OCI-LY3 (cell line): ENCODE data around the gene INKA2.

Experiments
- H2AFZ ChIP-seq: fragments of 200-600, 300-600 bp; shearing (Covaris generic); 2 replicates; pipeline ENCODE4 v1.6.0; 2014; ENCODE audit warnings: antibody characterized with exemption, low read depth, low read length
- H3K27ac ChIP-seq: fragments of 200-600, 300-600 bp; sonication (generic); 2 replicates; pipeline ENCODE4 v1.5.1; 2014; ENCODE audit warnings: mild to moderate bottlenecking, low read length, moderate library complexity, mixed read lengths
- H3K27me3 ChIP-seq: fragments of 200-600, 300-600 bp; sonication (generic); 2 replicates; pipeline ENCODE4 v1.6.1; 2014; ENCODE audit warnings: low read depth, low read length, mixed read lengths
- H3K36me3 ChIP-seq: fragments of 200-600, 300-600 bp; sonication (generic); replicated peaks from 2 replicates; pipeline ENCODE3; 2014; ENCODE audit warnings: low read depth, low read length, mixed read lengths
- H3K4me1 ChIP-seq: fragments of 300-600, 200-600 bp; sonication (generic); 2 replicates; pipeline ENCODE4 v1.6.1; 2014; ENCODE audit warnings: low read length, mixed read lengths
- H3K4me2 ChIP-seq: fragments of 200-600, 300-600 bp; sonication (generic); 2 replicates; pipeline ENCODE4 v1.6.1; 2014; ENCODE audit warnings: low read length, mixed read lengths
- H3K4me3 ChIP-seq: fragments of 300-600, 200-600 bp; sonication (generic); 2 replicates; pipeline ENCODE4 v1.5.1; 2014; ENCODE audit warnings: antibody characterized with exemption, mild to moderate bottlenecking, low read length, moderate library complexity
- H3K79me2 ChIP-seq: fragments of 300-600, 200-600 bp; shearing (Covaris generic); 2 replicates; pipeline ENCODE4 v1.6.1; 2014; ENCODE audit warnings: mild to moderate bottlenecking, low read length, mixed read lengths
- H3K9ac ChIP-seq: fragments of 300-600, 200-600 bp; shearing (Covaris generic); 2 replicates; pipeline ENCODE4 v1.6.0; 2014; ENCODE audit warnings: mild to moderate bottlenecking, low read length, moderate library complexity
- H3K9me3 ChIP-seq: fragments of 200-600, 300-600 bp; shearing (Covaris generic); 2 replicates; pipeline ENCODE4 v1.6.1; 2014; ENCODE audit warnings: low read length, mixed read lengths; ENCODE audit not compliant: insufficient read depth
- H4K20me1 ChIP-seq: fragments of 200-600, 300-600 bp; sonication (generic); 2 replicates; pipeline ENCODE4 v1.6.1; 2016; ENCODE audit warnings: low read length, mixed read lengths; ENCODE audit not compliant: insufficient read depth
- CTCF ChIP-seq: fragments of 200-600, 300-600 bp; sonication (generic); IDR thresholded peaks from 2 replicates; pipeline ENCODE4 v1.5.1; 2014; ENCODE audit warnings: antibody characterized with exemption, low read length, low read depth
- EZH2phosphoT487 ChIP-seq: fragments of 200-600 bp; shearing (Covaris generic); IDR thresholded peaks from 2 replicates; pipeline ENCODE4 v1.6.1; 2018; ENCODE audit warnings: antibody characterized with exemption, mixed run types, low read depth

Gene INKA2

GRCh38 chr1:111730706-111731105 is 8.5 kb downstream of the INKA2 start:
- Histone ChIP-seq H3K79me2 (no peaks in the 10 kb centered on the region), H2AFZ (no peak overlapping the region), H3K27ac (no peak overlapping the region), H3K4me3 (no peak overlapping the region), H3K9ac (no peak overlapping the region), H4K20me1 (no peaks in the 10 kb centered on the region), H3K4me2 (no peak overlapping the region), H3K9me3 (no peaks in the 10 kb centered on the region), H3K27me3 (no peaks in the 10 kb centered on the region), H3K36me3 (no peaks in the 10 kb centered on the region), H3K4me1 (no peaks in the 10 kb centered on the region)
- TF ChIP-seq EZH2phosphoT487 (no peak), CTCF (no peak)

GRCh38 chr1:111729946-111730681 is 9.1 kb downstream of the INKA2 start:
- Histone ChIP-seq H3K9ac (no peak overlapping the region), H2AFZ (no peak overlapping the region), H4K20me1 (no peaks in the 10 kb centered on the region), H3K27me3 (no peaks in the 10 kb centered on the region), H3K4me1 (no peaks in the 10 kb centered on the region), H3K9me3 (no peaks in the 10 kb centered on the region), H3K36me3 (no peaks in the 10 kb centered on the region), H3K79me2 (no peaks in the 10 kb centered on the region), H3K27ac (no peak overlapping the region), H3K4me2 (no peak overlapping the region), H3K4me3 (no peak overlapping the region)
- no peak for TF ChIP-seq EZH2phosphoT487
- TF ChIP-seq CTCF = no peak

GRCh38 chr1:111729271-111729921 is 9.8 kb downstream of the INKA2 start:
- Histone ChIP-seq H3K9me3 (no peaks in the 10 kb centered on the region), H3K4me2 (no peak overlapping the region), H3K4me3 (no peak overlapping the region), H3K9ac (no peak overlapping the region), H3K27ac (no peak overlapping the region), H4K20me1 (no peaks in the 10 kb centered on the region), H3K36me3 (no peaks in the 10 kb centered on the region), H2AFZ (no peak overlapping the region), H3K79me2 (no peaks in the 10 kb centered on the region), H3K27me3 (no peaks in the 10 kb centered on the region), H3K4me1 (no peaks in the 10 kb centered on the region)
- TF ChIP-seq CTCF = no peak
- TF ChIP-seq EZH2phosphoT487 = no peak

- no peaks in the 10 kb centered on the region for H3K9me3 ChIP-seq
- no peaks in the 10 kb centered on the region for H3K4me1 ChIP-seq
- no peaks in the 10 kb centered on the region for H4K20me1 ChIP-seq
Measured at GRCh38 chr1:111727056-111727455, 12.1 kb downstream of the INKA2 start.

More at GRCh38 chr1:111727056-111727455, 12.1 kb downstream of the INKA2 start:
- H2AFZ ChIP-seq = no peak overlapping the region
- no peak overlapping the region for H3K4me2 ChIP-seq
- H3K79me2 ChIP-seq = no peaks in the 10 kb centered on the region
- no peaks in the 10 kb centered on the region for H3K36me3 ChIP-seq
- TF ChIP-seq CTCF = no peak
- no peak for TF ChIP-seq EZH2phosphoT487
- no peak overlapping the region for H3K4me3 ChIP-seq
- no peak overlapping the region for H3K9ac ChIP-seq
- no peaks in the 10 kb centered on the region for H3K27me3 ChIP-seq
- H3K27ac ChIP-seq = no peak overlapping the region
